Brain pericyte (primary cell): Measurements from ENCODE around the gene TACC2.
"Not testable (repeated sequence)": the region's sequence is repeated elsewhere in the genome, so short reads cannot be mapped to it uniquely, and the experiment has no call there.

ENCODE experiments used
- DNase-seq: peaks from one replicate; pipeline ENCODE4 v3.0.0-alpha.2; 2012; ENCODE audit warnings: low read depth, low spot score

TACC2 gene

GRCh38 chr10:121978511-121978910 lies 10.5 kb upstream of the TACC2 start:
- no peak for DNase-seq

GRCh38 chr10:121981346-121981745 lies 7.6 kb upstream of the TACC2 start:
- no peak for DNase-seq

GRCh38 chr10:121983852-121984251 lies 5.1 kb upstream of the TACC2 start:
- DNase-seq, result no peak

GRCh38 chr10:121984463-121984862 lies 4.5 kb upstream of the TACC2 start:
- no peak for DNase-seq

GRCh38 chr10:121990015-121990677 lies 1.2 kb downstream of the TACC2 start:
- DNase-seq, result no peak

- DNase-seq, result not testable (repeated sequence)
Observed at GRCh38 chr10:121991727-121992126, 2.8 kb downstream of the TACC2 start.

- DNase-seq, result no peak
Observed at GRCh38 chr10:121994429-121994941, 5.5 kb downstream of the TACC2 start.

GRCh38 chr10:121998462-121998861 lies 9.5 kb downstream of the TACC2 start:
- DNase-seq, result no peak

- no peak for DNase-seq
Observed at GRCh38 chr10:121999301-121999700, 10.3 kb downstream of the TACC2 start.

- DNase-seq, result no peak
Observed at GRCh38 chr10:122001698-122002097, 12.7 kb downstream of the TACC2 start.

GRCh38 chr10:122007415-122007814 lies 18.5 kb downstream of the TACC2 start:
- no peak for DNase-seq

- DNase-seq, result no peak
Observed at GRCh38 chr10:122010405-122011050, 21.6 kb downstream of the TACC2 start.

- no peak for DNase-seq
Observed at GRCh38 chr10:122012731-122013130, 23.8 kb downstream of the TACC2 start.

GRCh38 chr10:122013311-122013780 lies 24.4 kb downstream of the TACC2 start:
- no peak for DNase-seq

- no peak for DNase-seq
Observed at GRCh38 chr10:122014652-122015248, 25.8 kb downstream of the TACC2 start.

- not testable (repeated sequence) for DNase-seq
Observed at GRCh38 chr10:122017926-122018325, 29.0 kb downstream of the TACC2 start.

GRCh38 chr10:122018491-122018890 lies 29.5 kb downstream of the TACC2 start:
- no peak for DNase-seq

- DNase-seq, result no peak
Observed at GRCh38 chr10:122018951-122019413, 30.0 kb downstream of the TACC2 start.

- no peak for DNase-seq
Observed at GRCh38 chr10:122019414-122019975, 30.5 kb downstream of the TACC2 start.

GRCh38 chr10:122020226-122020625 lies 31.3 kb downstream of the TACC2 start:
- DNase-seq, result no peak

- DNase-seq, result no peak
Observed at GRCh38 chr10:122021379-122021778, 32.4 kb downstream of the TACC2 start.

- DNase-seq, result no peak
Observed at GRCh38 chr10:122021828-122022227, 32.9 kb downstream of the TACC2 start.
